Choroid plexus epithelial cell (primary cell): ENCODE data around the gene EXOC8.
"Not testable (repeated sequence)": the region's sequence is repeated elsewhere in the genome, so short reads cannot be mapped to it uniquely, and the experiment has no call there.

Experiments
- DNase-seq: peaks from one replicate; pipeline ENCODE4 v3.0.0-alpha.2; 2010; ENCODE audit warnings: low read depth
- H3K4me3 ChIP-seq: 2 replicates; pipeline ENCODE4 v1.5.1; 2011; ENCODE audit warnings: low read depth, mild to moderate bottlenecking, control low read depth, low read length, moderate library complexity
- TF ChIP-seq, protein P1 (sequence below): conservative IDR thresholded peaks from 2 replicates; pipeline ENCODE4 v1.5.1; 2011; ENCODE audit warnings: low read depth, mild to moderate bottlenecking, control low read depth, inconsistent platforms, low read length, moderate library complexity

EXOC8 gene

DNA sequence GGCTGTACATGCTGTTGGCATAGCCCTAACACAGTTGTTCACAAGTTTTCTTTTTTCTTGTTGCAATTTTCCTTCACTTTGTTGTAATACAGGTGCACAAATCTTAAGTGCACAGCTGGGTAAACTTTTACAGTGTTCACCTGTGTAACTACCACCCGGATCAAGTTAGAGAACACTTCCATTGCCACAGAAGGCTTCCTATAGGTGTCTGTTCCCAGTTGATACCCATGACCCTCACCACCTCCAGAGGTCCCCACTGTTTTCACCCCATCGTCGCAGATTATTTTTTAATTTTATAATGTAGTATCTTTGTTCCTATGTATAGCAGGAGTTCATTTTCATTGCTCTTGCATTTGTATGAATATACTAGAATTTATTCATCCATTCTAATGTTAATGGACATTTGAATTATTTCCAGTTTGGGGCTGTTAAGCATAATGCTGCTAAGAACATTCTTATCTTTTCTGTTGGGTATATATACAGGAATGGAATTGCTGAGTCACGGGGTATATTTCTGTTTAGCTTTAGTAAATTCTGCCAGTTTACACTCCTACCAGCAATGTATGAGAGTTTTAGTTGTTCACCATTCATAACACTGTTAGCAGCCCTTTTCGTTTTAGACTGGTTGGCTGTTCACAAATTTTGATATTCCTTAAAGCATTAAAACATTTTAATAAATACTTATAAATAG, 16.8 kb upstream of the EXOC8 start:
- TF ChIP-seq, protein P1, sequence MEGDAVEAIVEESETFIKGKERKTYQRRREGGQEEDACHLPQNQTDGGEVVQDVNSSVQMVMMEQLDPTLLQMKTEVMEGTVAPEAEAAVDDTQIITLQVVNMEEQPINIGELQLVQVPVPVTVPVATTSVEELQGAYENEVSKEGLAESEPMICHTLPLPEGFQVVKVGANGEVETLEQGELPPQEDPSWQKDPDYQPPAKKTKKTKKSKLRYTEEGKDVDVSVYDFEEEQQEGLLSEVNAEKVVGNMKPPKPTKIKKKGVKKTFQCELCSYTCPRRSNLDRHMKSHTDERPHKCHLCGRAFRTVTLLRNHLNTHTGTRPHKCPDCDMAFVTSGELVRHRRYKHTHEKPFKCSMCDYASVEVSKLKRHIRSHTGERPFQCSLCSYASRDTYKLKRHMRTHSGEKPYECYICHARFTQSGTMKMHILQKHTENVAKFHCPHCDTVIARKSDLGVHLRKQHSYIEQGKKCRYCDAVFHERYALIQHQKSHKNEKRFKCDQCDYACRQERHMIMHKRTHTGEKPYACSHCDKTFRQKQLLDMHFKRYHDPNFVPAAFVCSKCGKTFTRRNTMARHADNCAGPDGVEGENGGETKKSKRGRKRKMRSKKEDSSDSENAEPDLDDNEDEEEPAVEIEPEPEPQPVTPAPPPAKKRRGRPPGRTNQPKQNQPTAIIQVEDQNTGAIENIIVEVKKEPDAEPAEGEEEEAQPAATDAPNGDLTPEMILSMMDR: no peak
- peak; percentile 52 for DNase-seq
- no peak overlapping the region for H3K4me3 ChIP-seq

DNA sequence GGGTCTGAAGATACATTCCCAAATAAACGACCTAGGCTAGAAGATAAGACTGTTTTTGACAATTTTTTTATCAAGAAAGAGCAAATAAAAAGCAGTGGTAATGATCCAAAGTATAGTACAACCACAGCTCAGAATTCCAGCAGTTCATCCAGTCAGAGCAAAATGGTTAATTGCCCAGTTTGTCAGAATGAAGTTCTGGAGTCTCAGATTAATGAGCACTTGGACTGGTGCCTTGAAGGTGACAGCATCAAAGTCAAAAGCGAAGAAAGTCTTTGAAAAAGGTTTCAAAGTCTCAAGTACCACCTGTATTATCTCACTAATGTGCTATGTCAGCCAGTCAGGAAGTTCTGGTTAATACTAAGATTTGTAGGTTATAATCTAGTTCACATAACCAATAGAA, 15.4 kb upstream of the EXOC8 start:
- TF ChIP-seq, protein P1: no peak
- no peak overlapping the region for H3K4me3 ChIP-seq
- no peak for DNase-seq

DNA sequence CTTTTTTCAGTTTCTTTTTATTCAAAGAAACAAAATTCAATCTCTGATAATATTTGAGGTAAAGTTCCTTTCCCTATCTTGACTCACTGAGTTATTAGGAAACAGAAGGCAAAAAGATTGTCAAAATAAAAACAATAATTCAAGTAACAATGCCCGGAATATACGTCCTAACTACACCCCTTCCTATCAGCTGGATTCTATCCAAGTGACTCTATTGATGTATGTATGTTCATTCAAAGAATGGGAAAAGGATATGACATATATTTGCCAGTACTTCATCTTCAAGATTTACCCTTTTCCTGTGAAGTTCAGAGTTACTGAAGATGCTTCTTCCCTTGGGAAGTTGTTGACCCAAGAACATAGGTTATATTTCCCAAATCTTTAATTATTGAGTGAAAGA, 14.2 kb upstream of the EXOC8 start:
- no peak for DNase-seq
- TF ChIP-seq, protein P1: no peak
- no peak overlapping the region for H3K4me3 ChIP-seq

DNA sequence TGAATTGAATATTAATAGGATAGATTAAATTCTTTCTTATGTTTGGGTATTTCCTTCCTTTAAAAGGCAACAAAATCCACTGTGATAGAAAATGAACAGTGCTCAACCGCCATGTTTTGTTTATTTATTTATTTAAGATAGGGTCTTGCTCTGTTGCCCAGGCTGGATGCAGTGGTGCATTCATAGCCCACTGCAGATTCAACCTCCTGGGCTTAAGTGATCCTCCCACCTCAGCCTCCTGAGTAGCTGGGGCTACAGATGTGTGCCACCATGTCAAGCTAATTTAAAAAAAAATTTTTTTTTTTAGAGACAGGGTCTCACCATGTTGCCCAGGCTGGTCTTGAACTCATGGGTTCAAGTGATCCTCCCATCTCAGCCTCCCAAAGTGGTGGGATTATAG, 11.2 kb upstream of the EXOC8 start:
- not testable (repeated sequence) for H3K4me3 ChIP-seq, DNase-seq

DNA sequence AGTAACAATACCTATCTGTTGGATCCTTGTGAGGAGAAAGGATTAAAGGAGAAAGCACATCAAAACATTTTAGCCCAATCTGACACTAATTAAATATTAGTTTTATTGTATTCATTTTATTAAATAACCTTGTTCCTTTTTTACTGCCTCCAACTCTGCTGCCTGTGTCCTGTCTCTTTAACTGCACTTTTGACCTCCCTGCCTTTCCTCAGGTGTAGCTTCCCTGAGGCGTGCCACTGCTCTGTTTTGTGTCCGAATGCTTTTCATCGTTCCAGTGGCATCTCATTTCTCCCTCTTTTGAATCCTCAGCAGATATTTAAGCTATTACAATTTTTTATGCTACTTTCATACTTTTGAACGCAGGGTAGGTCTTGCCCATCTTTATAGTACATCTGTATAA, 10.8 kb upstream of the EXOC8 start:
- TF ChIP-seq, protein P1: no peak

DNA sequence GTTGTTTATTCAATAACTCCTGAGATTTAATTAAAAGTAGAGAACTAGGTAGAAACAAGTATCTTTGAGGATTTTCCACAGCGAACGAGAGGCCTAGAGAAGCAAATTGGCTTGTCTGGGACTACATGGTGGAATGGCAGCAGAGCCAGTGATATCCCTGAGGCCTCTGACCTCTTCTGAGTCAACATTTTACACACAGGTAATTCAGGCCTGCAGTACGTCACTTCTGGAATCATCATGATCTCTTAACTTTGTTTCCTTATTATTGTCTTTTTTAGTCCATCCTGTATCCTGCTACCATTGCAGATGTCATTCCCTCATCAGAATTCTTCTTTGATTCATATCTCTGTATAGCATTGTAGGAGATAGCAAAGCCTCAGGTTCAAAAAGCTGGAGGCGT, 10.3 kb upstream of the EXOC8 start:
- TF ChIP-seq, protein P1: no peak
- H3K4me3 ChIP-seq: no peak overlapping the region

More for the DNA sequence above, 10.8 kb upstream of the EXOC8 start:
- no peak for DNase-seq
- H3K4me3 ChIP-seq: no peak overlapping the region

DNA sequence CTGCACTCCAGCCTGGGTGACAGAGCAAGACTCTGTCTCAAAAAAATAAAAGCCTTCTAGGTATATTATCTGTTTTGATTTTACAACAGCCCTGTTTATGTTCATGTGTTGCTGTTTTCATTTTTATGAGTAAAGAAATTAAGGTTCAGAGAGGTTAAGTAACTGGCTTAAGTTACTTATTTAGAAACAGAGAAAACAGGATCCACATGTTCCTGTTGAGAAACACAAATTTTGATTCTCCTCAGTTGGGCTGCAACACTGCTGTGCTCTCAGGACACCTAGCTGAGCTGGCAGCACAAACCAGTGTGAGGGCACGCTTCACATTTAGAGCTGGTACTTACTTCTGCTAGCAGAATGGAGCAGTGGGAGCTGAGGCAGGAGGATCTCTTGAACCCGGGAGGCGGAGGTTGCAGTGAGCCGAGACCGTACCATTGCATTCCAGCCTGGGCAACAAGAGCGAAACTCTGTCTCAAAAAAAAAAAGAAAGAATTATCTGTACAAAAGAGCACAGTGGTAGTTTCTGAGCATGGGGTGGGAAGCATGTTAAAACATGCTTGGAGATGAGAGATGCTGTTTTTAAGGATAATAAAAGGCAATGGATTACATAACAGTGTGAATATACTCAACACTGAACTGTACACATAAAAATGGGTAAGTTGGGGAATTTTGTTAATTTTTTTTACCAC, 2.8 kb upstream of the EXOC8 start:
- TF ChIP-seq, protein P1: no peak
- H3K4me3 ChIP-seq: no peak overlapping the region
- no peak for DNase-seq

More for the DNA sequence above, 10.3 kb upstream of the EXOC8 start:
- DNase-seq: no peak
